SJCRH30 (cell line): Measurements from ENCODE around the gene MAPK6. TPM values are rescaled to one million over a fixed set of nuclear protein-coding genes. Genes with fewer than 3 reads are reported as not detected.
"Not testable (repeated sequence)": the region's sequence is repeated elsewhere in the genome, so short reads cannot be mapped to it uniquely, and the experiment has no call there.

Experiments used
- DNase-seq, 2 experiments: peaks; one replicate each; pipeline ENCODE4 v3.0.0-alpha.2; 2015 to 2020
- H3K27ac ChIP-seq: fragments of 250-450 bp; sonication (Bioruptor Pico); 2 replicates; pipeline ENCODE4 v1.5.1; 2020; ENCODE audit warnings: mild to moderate bottlenecking, moderate library complexity
- H3K27me3 ChIP-seq: fragments of 250-450 bp; sonication (Bioruptor Pico); 2 replicates; pipeline ENCODE4 v1.5.1; 2020; ENCODE audit warnings: mild to moderate bottlenecking, moderate library complexity
- H3K36me3 ChIP-seq: fragments of 250-450 bp; sonication (Bioruptor Pico); 2 replicates; pipeline ENCODE4 v1.5.1; 2020; ENCODE audit warnings: mild to moderate bottlenecking, moderate library complexity
- H3K4me1 ChIP-seq: fragments of 250-450 bp; sonication (Bioruptor Pico); 2 replicates; pipeline ENCODE4 v1.5.1; 2020; ENCODE audit warnings: mild to moderate bottlenecking, moderate library complexity
- H3K4me3 ChIP-seq: fragments of 250-450 bp; sonication (Bioruptor Pico); 2 replicates; pipeline ENCODE4 v1.5.1; 2020; ENCODE audit warnings: mild to moderate bottlenecking, moderate library complexity
- H3K9me3 ChIP-seq: fragments of 250-450 bp; sonication (Bioruptor Pico); replicated peaks from 2 replicates; pipeline ENCODE4 v1.5.1; 2020; ENCODE audit warnings: mild to moderate bottlenecking, moderate library complexity
- total RNA-seq: library from RNA; depleted of rRNA; stranded (reverse); fragments of >200 nt; shearing (Covaris generic); gene quantifications from 2 replicates; pipeline ENCODE4 v1.2.3, GENCODE V29; 2014

The MAPK6 gene
- total RNA-seq, 1 experiment from 2014 or later: 84.2 TPM

DNA sequence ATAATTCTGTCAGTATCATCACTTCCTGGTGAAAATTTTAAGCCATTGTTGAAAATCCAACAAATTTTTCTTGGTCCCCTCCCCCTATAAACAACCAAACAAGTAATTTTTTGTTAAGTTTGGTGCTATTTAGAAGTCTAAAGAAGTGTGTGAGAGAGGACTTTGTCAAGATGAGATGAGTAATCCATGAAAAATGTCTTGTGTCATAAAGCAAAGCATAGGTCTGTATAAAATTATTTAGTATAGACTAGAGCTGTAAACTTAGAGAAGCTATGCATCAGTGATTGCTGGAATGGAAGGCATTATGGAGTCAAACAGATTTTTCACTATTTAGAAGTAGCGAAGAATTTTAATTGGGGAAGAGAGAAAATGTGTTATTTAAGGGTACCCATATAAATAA lies 31.4 kb downstream of the MAPK6 start:
- H3K27me3 ChIP-seq: no peaks in the 10 kb centered on the region
- H3K9me3 ChIP-seq: peaks cover 4% of the 10 kb centered on the region
- H3K27ac ChIP-seq: no peak overlapping the region
- peaks cover 73% of the 10 kb centered on the region for H3K36me3 ChIP-seq
- no peak overlapping the region for H3K4me3 ChIP-seq
- H3K4me1 ChIP-seq: no peaks in the 10 kb centered on the region
- DNase-seq: no peak

DNA sequence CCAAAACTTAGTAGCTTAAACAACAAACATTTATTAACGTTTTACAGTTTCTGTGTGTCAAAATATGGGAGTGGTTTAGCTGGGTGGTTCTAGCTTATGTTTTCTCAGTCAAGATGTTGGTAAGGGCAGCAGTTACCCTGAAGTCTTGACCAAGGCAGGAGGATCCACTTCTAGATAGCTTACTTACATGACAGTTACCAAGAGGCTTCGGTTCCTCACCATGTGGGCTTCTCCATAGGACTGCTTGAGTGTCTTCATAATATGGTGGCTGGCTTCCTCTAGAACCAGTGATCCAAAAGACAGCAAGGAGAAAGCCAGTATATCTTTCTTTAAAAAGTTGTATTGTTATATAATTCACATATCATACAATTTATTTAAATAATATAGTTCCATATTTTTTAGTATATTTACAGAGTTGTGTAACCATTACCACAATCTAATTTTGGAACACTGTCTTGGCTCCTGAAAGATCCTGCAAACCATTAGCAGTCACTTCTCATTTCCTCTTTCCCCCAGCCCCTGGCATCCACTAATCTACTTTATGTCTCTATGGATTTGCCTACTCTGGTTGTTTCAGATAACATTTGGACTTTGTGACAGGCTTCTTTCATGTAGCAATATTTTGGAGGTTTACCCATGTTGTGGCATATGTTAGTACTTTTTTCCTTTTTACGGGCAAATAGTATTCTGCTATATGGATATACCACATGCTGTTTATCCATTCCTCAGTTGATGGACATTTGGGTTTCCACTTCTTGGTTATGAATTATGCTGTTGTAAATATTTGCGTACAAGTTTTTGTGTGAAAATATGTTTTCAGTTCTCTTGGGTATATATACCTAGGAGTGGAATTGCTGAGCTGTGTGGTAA lies 33.3 kb downstream of the MAPK6 start:
- DNase-seq: no peak
- peaks cover 4% of the 10 kb centered on the region for H3K9me3 ChIP-seq
- H3K27ac ChIP-seq: no peak overlapping the region
- H3K4me1 ChIP-seq: no peaks in the 10 kb centered on the region
- H3K4me3 ChIP-seq: no peak overlapping the region
- peaks cover 79% of the 10 kb centered on the region for H3K36me3 ChIP-seq
- no peaks in the 10 kb centered on the region for H3K27me3 ChIP-seq

DNA sequence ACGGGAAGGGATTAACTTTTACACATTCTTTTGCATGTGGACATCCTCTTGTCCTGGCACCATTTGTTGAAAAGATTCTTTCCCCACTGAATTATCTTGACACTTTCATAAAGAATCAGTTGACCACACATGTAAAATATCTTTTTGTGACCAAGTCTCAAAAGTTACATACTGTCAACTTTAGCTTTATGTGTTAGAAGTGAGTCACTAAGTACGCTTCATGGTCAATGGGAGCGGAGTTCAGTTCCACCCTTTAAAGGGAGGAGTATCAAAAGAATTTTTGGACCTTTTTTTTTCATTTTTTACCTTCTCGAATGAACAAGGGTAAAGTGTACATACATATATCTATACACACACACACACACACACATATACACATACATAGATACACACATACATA lies 35.4 kb downstream of the MAPK6 start:
- peaks cover 4% of the 10 kb centered on the region for H3K9me3 ChIP-seq
- no peaks in the 10 kb centered on the region for H3K4me1 ChIP-seq
- DNase-seq: no peak
- H3K27ac ChIP-seq: no peak overlapping the region
- H3K4me3 ChIP-seq: no peak overlapping the region
- peaks cover 82% of the 10 kb centered on the region for H3K36me3 ChIP-seq
- H3K27me3 ChIP-seq: no peaks in the 10 kb centered on the region

DNA sequence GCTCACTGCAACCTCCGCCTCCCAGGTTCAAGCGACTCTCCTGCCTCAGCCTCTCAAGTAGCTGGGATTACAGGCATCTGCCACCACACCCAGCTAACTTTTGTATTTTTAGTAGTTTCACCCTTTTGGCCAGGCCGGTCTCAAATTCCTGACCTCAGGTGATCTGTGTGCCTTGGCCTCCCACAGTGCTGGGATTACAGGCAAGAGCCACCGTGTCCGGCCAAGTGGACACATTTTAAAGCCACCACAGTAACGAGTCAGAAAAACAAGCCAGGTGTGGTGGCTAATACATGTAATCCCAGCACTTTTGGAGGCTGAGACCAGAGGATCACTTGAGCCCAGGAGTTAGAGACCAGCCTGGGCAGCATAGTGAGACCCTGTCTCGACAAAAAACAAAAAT lies 35.8 kb downstream of the MAPK6 start:
- H3K9me3 ChIP-seq, H3K27me3 ChIP-seq, H3K27ac ChIP-seq, DNase-seq, H3K4me1 ChIP-seq, H3K4me3 ChIP-seq: not testable (repeated sequence)
- H3K36me3 ChIP-seq: peaks cover 85% of the 10 kb centered on the region

DNA sequence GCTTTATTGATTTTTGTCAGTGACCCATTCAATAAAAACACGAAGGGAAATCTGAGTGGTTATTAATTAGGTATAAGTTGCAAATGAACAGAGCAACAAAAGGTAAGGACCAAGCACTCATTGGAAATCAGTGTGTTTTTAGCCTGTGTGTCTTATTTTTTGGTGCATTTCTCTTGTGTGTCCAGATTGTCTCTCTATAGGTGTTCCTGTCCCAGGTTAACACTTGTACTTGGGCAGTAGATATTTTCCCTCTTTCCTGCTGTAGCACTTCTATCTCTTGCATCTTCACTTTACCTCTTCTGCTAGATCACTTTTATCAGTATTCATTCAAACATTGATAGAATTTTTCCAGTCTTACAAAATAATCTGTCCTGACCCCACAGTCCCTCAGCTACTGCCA lies 37.0 kb downstream of the MAPK6 start:
- peaks cover 76% of the 10 kb centered on the region for H3K36me3 ChIP-seq
- DNase-seq: no peak
- H3K4me1 ChIP-seq: no peaks in the 10 kb centered on the region
- H3K27me3 ChIP-seq: no peaks in the 10 kb centered on the region
- no peak overlapping the region for H3K4me3 ChIP-seq
- no peak overlapping the region for H3K27ac ChIP-seq
- H3K9me3 ChIP-seq: peaks cover 4% of the 10 kb centered on the region

DNA sequence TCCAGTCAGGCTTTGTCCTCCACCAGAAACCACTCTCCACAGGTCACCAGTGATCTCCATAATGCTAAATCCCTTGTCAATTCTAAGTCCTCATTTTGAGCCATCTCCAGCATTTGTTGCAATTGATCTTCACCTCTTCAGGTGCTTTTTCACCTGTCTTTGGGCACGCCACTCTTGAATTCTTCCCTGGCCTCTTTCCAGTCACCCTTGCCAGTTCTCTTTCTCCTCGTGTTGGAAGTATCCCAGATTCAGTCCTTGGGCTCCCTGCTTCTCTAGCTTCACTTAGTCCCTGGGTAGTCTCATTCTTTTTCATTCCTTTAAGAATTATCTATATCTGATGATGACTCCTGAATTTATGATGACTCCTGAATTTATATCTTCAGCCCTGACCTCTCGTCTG lies 37.5 kb downstream of the MAPK6 start:
- no peak overlapping the region for H3K4me3 ChIP-seq
- H3K27ac ChIP-seq: no peak overlapping the region
- no peak for DNase-seq
- peaks cover 4% of the 10 kb centered on the region for H3K9me3 ChIP-seq
- H3K36me3 ChIP-seq: peaks cover 75% of the 10 kb centered on the region
- no peaks in the 10 kb centered on the region for H3K27me3 ChIP-seq
- no peaks in the 10 kb centered on the region for H3K4me1 ChIP-seq

DNA sequence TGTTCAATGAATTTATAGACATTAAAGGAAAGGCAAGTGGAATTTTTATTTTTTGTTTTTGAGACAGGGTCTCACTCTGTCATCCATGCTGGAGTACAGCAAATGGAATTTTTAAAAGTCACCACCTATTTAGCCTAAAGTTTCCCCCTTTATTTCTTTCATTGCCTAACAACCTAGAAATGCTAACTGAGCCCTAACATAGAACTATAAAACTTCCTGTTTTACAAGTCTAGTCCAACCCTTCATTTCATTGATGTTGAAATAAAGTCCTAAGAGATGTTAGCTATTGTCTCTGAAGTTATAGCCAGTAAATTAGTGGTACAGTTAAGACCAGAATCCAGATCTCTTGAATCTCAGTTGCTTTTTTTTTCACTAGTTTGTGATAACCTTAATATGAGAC lies 39.0 kb downstream of the MAPK6 start:
- Histone ChIP-seq H3K27ac (no peak overlapping the region), H3K4me1 (no peaks in the 10 kb centered on the region), H3K4me3 (no peak overlapping the region), H3K27me3 (no peaks in the 10 kb centered on the region), H3K36me3 (peaks cover 75% of the 10 kb centered on the region), H3K9me3 (no peaks in the 10 kb centered on the region)
- DNase-seq: no peak

DNA sequence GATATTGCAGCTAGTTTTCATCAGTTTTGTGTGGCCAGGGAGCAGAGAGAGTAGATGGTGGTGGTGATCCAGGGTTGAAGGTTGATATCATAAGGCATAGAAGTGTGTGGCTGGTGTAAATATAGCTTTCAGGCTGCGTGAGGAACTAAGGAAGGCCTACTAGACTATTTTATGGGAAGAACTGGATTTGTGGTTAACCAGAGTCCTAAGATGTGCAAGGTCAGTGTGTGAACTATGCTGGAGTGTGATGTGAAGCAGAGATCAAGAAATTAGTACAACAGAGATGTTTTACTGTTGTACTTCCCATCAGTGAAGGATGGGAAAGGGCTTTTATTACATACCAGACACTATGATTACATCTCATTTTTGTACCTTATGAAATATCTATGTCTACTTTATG lies 41.5 kb downstream of the MAPK6 start:
- no peak overlapping the region for H3K27ac ChIP-seq
- peaks cover 77% of the 10 kb centered on the region for H3K36me3 ChIP-seq
- no peaks in the 10 kb centered on the region for H3K4me1 ChIP-seq
- no peak for DNase-seq
- H3K9me3 ChIP-seq: no peaks in the 10 kb centered on the region
- no peak overlapping the region for H3K4me3 ChIP-seq
- H3K27me3 ChIP-seq: no peaks in the 10 kb centered on the region

DNA sequence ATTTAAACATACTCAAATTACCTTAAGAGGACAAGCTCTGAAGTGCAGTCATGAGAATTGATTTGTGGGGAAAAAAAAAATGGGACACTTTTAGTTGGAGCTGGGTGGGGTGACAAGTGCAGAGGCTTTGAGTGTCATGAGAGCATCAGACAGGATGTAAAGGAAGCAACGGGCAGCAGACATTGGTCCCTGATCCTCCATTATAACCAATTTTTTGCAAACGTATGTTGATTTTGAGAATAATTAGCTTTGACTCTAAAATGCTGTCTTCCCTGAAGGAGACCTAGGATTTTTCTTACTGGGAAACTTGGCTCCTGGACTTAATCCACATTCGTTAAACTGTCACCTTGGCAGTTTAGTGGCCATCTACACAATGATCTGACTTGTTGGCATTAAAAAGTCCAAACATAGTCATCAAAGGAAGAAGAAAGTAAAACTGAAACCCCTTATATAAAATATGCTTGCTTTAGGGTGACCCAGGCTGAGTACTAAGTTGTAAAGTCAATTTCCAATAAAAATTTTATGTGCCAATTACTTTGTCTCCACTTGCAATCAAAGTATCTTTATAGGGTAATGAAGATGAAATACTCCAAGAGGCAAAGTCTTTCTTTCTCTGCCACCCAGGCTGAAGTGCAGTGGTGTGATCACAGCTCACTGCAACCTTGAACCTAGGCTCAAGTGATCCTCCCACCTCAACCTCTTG lies 48.0 kb downstream of the MAPK6 start:
- H3K4me3 ChIP-seq: no peak overlapping the region
- no peak for DNase-seq
- H3K4me1 ChIP-seq: no peaks in the 10 kb centered on the region
- H3K27ac ChIP-seq: no peak overlapping the region
- no peaks in the 10 kb centered on the region for H3K27me3 ChIP-seq
- peaks cover 42% of the 10 kb centered on the region for H3K36me3 ChIP-seq
- no peaks in the 10 kb centered on the region for H3K9me3 ChIP-seq

DNA sequence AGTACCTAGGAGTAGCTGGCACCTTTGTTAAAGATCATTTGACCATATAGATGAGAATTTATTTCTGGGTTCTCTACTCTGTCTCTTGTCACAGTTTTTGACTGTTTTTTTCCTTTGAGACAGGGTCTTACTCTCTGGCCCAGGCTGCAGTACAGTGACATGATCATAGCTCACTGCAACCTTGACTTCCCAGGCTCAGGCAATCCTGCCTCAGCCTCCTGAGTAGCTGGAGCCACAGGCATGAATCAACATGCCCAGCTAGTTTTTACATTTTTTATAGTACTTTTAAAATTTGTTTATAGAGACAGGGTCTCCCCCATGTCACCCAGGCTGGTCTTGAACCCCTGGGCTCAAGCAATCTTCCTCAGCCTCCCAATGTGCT lies 48.5 kb downstream of the MAPK6 start:
- DNase-seq: no peak
- H3K4me3 ChIP-seq: no peak overlapping the region
- no peaks in the 10 kb centered on the region for H3K9me3 ChIP-seq
- H3K36me3 ChIP-seq: peaks cover 36% of the 10 kb centered on the region
- no peaks in the 10 kb centered on the region for H3K4me1 ChIP-seq
- H3K27ac ChIP-seq: no peak overlapping the region
- H3K27me3 ChIP-seq: no peaks in the 10 kb centered on the region

DNA sequence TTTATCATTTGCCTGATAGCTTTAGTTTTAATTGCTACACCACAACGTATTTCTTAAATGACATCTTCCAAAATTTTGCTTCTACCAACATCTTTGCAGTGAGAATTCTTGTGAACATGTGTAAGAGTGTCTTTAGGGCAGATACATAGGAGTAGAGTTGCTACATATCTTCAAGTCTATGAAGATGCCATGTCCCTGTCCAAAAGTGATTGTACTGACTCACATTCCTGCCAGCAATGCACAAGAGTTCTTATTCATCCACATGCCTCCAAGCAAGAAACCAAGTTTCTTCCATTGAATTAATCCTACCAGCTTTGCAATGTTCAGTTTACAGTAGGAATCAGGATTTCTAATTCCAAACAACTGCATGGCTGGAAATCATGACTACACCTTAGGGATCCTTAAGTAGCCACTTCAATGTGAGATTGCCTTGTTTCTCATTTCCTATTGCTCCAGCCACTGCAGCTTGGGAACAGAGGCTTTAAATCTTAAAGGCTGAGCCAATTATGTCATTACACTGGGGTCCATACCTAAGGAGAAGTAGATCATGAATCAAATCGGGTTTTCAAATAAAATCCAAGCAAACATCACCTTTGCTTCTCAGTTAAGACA lies 49.1 kb downstream of the MAPK6 start:
- H3K4me1 ChIP-seq: no peaks in the 10 kb centered on the region
- peaks cover 30% of the 10 kb centered on the region for H3K36me3 ChIP-seq
- H3K27me3 ChIP-seq: no peaks in the 10 kb centered on the region
- no peaks in the 10 kb centered on the region for H3K9me3 ChIP-seq
- H3K4me3 ChIP-seq: no peak overlapping the region
- H3K27ac ChIP-seq: no peak overlapping the region
- no peak for DNase-seq

DNA sequence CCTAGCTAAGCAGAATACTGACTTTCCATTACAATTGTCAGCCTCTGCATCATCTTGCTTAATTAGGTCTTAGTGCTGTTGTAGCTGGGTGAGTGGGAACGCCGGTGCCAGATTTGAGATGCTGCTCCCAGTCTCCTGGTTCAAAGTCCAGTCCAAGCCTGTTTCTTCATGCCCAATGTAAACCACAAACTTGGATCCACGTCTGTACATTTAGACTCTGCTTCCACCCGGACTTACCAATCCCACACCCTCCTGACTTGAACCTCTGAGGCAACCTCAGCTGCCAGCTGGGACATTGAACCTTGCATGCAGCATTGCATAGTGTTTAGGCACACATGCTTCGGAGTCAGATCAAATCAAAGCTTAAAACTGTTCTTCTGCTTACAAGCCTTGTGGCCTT lies 50.5 kb downstream of the MAPK6 start:
- H3K9me3 ChIP-seq: no peaks in the 10 kb centered on the region
- DNase-seq: no peak
- H3K4me1 ChIP-seq: no peaks in the 10 kb centered on the region
- no peak overlapping the region for H3K27ac ChIP-seq
- no peaks in the 10 kb centered on the region for H3K27me3 ChIP-seq
- H3K36me3 ChIP-seq: peaks cover 22% of the 10 kb centered on the region
- H3K4me3 ChIP-seq: no peak overlapping the region

DNA sequence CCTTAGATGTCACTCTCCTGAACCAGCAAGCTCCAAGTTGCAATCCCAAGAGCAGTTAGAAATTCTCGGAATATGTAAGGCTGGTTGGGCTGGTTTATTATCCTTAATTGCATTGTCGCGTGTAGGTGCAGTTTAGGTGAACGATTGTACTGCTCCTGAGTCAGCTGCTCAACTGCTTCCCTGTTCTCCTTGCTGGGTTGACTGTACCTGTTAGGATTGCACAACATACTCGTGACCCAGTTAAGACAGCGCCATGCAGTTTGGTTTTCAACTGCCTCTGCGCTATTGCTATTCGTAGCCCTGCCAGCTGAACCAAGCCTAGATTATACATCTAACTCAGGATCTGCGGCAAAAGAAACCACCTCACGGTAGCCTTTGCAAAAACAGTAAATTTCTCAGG lies 52.6 kb downstream of the MAPK6 start:
- Histone ChIP-seq H3K36me3 (peaks cover 5% of the 10 kb centered on the region; the same call in 1 of the 2 replicates), H3K4me1 (no peaks in the 10 kb centered on the region; the same call in 1 of the 2 replicates)

DNA sequence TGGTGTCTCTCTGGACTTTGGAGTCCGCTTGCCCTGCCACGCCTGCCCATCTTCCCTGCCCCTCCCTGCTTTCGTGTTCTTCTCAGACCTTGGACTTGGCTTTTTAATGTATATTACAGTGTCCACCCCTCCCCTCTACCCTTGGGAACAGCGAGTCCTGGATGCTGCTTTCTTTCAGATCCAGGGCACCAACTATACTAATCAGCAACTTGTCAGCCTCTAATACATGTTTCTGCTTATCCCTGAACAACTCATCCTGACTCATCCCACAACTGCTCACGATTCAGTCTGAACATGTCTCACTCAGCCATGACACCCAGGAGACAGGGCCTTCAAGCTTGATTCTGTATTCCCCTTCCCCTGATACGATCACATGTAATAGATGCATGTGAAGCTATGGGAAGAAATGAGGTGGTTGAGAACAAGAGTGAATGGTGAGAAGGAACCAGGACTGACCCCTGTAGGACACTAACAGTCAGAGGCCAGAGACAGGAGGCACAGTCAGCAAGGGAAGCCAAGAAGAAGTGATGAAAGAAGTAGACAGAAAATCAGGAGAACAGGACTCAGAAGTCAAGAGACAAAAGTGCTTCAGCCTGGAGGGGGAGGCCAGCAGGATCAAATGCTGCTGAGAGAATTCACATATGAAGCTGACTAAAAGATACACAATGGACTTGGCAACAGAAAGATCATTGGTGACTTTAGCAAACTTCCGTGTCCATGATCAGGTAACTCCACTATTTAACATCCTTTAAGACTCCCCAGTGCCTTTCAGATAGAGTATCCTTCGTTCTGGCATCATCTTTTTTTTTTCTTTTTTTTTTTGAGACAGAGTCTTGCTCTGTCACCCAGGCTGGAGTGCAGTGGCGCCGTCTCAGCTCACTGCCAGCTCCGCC lies 58.1 kb downstream of the MAPK6 start:
- Histone ChIP-seq H3K36me3 (no peaks in the 10 kb centered on the region), H3K4me1 (peaks cover 1% of the 10 kb centered on the region; the same call in 1 of the 2 replicates), H3K27me3 (no peaks in the 10 kb centered on the region), H3K9me3 (no peaks in the 10 kb centered on the region), H3K27ac (no peak overlapping the region), H3K4me3 (no peak overlapping the region)
- no peak for DNase-seq

More for the DNA sequence above, 52.6 kb downstream of the MAPK6 start:
- H3K9me3 ChIP-seq: no peaks in the 10 kb centered on the region
- no peak overlapping the region for H3K4me3 ChIP-seq
- H3K27ac ChIP-seq: no peak overlapping the region
- no peaks in the 10 kb centered on the region for H3K27me3 ChIP-seq
- no peak for DNase-seq
